C4-2B (cell line): Measurements from ENCODE around the gene ZBTB16.

Experiments
- ZFX ChIP-seq: fragments of 450-650 bp; IDR thresholded peaks from 2 replicates; pipeline ENCODE4 v1.6.1; 2017
- TF ChIP-seq, protein P1 (sequence below): fragments of 450-650 bp; conservative IDR thresholded peaks from 2 replicates; pipeline ENCODE4 v1.5.1; 2017; ENCODE audit warnings: mild to moderate bottlenecking

DNA sequence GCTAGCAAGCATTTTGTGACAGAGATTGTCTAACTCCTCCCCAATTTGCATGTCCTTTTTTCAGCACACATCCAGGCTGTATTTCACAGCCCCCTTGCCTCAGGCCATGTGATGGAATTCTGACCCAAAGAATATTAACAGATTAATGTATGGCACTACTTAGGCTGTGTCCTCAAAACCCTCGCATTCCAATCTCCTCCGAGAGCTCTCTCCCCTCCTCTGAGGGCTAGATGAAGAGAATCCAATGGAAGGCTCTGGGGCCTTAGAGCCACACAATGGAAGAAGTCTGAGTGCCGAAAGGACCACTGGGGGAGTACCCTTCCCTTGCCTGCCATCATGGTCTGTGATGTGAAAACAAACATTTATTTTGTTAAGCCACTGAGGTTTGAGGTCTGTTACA, 223.0 kb downstream of the ZBTB16 start:
- TF ChIP-seq, protein P1, sequence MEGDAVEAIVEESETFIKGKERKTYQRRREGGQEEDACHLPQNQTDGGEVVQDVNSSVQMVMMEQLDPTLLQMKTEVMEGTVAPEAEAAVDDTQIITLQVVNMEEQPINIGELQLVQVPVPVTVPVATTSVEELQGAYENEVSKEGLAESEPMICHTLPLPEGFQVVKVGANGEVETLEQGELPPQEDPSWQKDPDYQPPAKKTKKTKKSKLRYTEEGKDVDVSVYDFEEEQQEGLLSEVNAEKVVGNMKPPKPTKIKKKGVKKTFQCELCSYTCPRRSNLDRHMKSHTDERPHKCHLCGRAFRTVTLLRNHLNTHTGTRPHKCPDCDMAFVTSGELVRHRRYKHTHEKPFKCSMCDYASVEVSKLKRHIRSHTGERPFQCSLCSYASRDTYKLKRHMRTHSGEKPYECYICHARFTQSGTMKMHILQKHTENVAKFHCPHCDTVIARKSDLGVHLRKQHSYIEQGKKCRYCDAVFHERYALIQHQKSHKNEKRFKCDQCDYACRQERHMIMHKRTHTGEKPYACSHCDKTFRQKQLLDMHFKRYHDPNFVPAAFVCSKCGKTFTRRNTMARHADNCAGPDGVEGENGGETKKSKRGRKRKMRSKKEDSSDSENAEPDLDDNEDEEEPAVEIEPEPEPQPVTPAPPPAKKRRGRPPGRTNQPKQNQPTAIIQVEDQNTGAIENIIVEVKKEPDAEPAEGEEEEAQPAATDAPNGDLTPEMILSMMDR = no peak
- no peak for TF ChIP-seq ZFX
